ENCODE data around the gene RALA. TPM values are rescaled to one million over a fixed set of nuclear protein-coding genes. Genes with fewer than 3 reads are reported as not detected.

The RALA gene
- total and polyA plus RNA-seq, 2 of the 13 experiments (the other 11 are each of a cell fraction or from before 2014, with no cell fraction given): 11.8 to 19.5 TPM

GRCh38 chr7:39623047-39623731, at the start of gene RALA (continued):
- TF ChIP-seq TCF7L2 (IDR thresholded peaks at IDR 0.05; ENCODE audit: low read depth, low read length) (no peak), ZNF446 (CRISPR knock-in tag; IDR thresholded peaks at IDR 0.05) (no peak), SRF (IDR thresholded peaks at IDR 0.05; ENCODE audit: low read depth, low read length) (no peak), FOXC1 (CRISPR knock-in tag; IDR thresholded peaks at IDR 0.05; ENCODE audit: borderline replicate concordance) (peak; percentile 10; the same call in 1 of the 2 replicates), TARDBP (CRISPR knock-in tag; IDR thresholded peaks at IDR 0.05) (peak; percentile 77), HES4 (CRISPR knock-in tag; IDR thresholded peaks at IDR 0.05; ENCODE audit: borderline replicate concordance) (no peak), ZNF383 (CRISPR knock-in tag; IDR thresholded peaks at IDR 0.05; ENCODE audit: borderline replicate concordance) (no peak), ZNF598 (CRISPR knock-in tag; IDR thresholded peaks at IDR 0.05; ENCODE audit: borderline replicate concordance) (no peak), ZNF343 (CRISPR knock-in tag; IDR thresholded peaks at IDR 0.05) (no peak), AFF4 (CRISPR knock-in tag; IDR thresholded peaks at IDR 0.05) (0 out of 2 replicates have a peak, but pooled peaks have one; percentile 61), ZNF768 (CRISPR knock-in tag; IDR thresholded peaks at IDR 0.05) (peak; percentile 33; the same call in 1 of the 2 replicates), SRY (CRISPR knock-in tag; IDR thresholded peaks at IDR 0.05) (peak; percentile 67), ZNF607 (CRISPR knock-in tag; IDR thresholded peaks at IDR 0.05; ENCODE audit: borderline replicate concordance) (no peak), DMTF1 (CRISPR knock-in tag; IDR thresholded peaks at IDR 0.05) (no peak), ZNF414 (CRISPR knock-in tag; IDR thresholded peaks at IDR 0.05) (no peak), HDAC2 (CRISPR knock-in tag; IDR thresholded peaks at IDR 0.05) (peak; percentile 39; the same call in 1 of the 2 replicates), JARID2 (CRISPR knock-in tag; IDR thresholded peaks at IDR 0.05; ENCODE audit: insufficient replicate concordance) (no peak), FUBP1 (CRISPR knock-in tag; IDR thresholded peaks at IDR 0.05; ENCODE audit: borderline replicate concordance) (no peak), ZNF235 (CRISPR knock-in tag; IDR thresholded peaks at IDR 0.05; ENCODE audit: borderline replicate concordance) (no peak), ZFP36L1 (CRISPR knock-in tag; IDR thresholded peaks at IDR 0.05) (no peak), ATF7-NPFF (CRISPR knock-in tag; IDR thresholded peaks at IDR 0.05; ENCODE audit: low read depth) (no peak; the same call in 1 of the 2 replicates)
